ENCODE measurements around the gene CACNA1I.

The CACNA1I gene

GRCh38 chr22:39718921-39719475 is 148.4 kb downstream of the CACNA1I start:
- H3K27ac ChIP-seq (ENCODE audit: poor library complexity, severe bottlenecking): no peak overlapping the region
- no peaks in the 10 kb centered on the region for H3K36me3 ChIP-seq (ENCODE audit: low read depth)
- DNase-seq (ENCODE audit: low spot score): no peak
- ATAC-seq (ENCODE audit: low read depth): no peak
- no peak for TF ChIP-seq CTCF (IDR thresholded peaks at IDR 0.05; ENCODE audit: poor library complexity, severe bottlenecking)
- no peaks in the 10 kb centered on the region for H3K4me1 ChIP-seq (ENCODE audit: insufficient read depth, poor library complexity, severe bottlenecking)
- H3K9me3 ChIP-seq (ENCODE audit: severe bottlenecking): no peaks in the 10 kb centered on the region
- no peak overlapping the region for H3K4me3 ChIP-seq (ENCODE audit: severe bottlenecking)
- H3K27me3 ChIP-seq (ENCODE audit: insufficient read depth, poor library complexity, severe bottlenecking): no peaks in the 10 kb centered on the region

GRCh38 chr22:39719559-39720450 is 149.3 kb downstream of the CACNA1I start:
- H3K4me1 ChIP-seq (ENCODE audit: insufficient read depth, poor library complexity, severe bottlenecking): no peaks in the 10 kb centered on the region
- no peaks in the 10 kb centered on the region for H3K36me3 ChIP-seq (ENCODE audit: low read depth)
- ATAC-seq (ENCODE audit: low read depth): no peak
- DNase-seq (ENCODE audit: low spot score): no peak
- no peak for TF ChIP-seq CTCF (IDR thresholded peaks at IDR 0.05; ENCODE audit: poor library complexity, severe bottlenecking)
- no peaks in the 10 kb centered on the region for H3K9me3 ChIP-seq (ENCODE audit: severe bottlenecking)
- no peak overlapping the region for H3K27ac ChIP-seq (ENCODE audit: poor library complexity, severe bottlenecking)
- H3K27me3 ChIP-seq (ENCODE audit: insufficient read depth, poor library complexity, severe bottlenecking): no peaks in the 10 kb centered on the region
- no peak overlapping the region for H3K4me3 ChIP-seq (ENCODE audit: severe bottlenecking)

GRCh38 chr22:39721206-39722031 is 150.9 kb downstream of the CACNA1I start:
- no peak for TF ChIP-seq CTCF (IDR thresholded peaks at IDR 0.05; ENCODE audit: poor library complexity, severe bottlenecking)

GRCh38 chr22:39722032-39722325 is 151.4 kb downstream of the CACNA1I start:
- no peak for TF ChIP-seq CTCF (IDR thresholded peaks at IDR 0.05; ENCODE audit: poor library complexity, severe bottlenecking)

More at GRCh38 chr22:39721206-39722031, 150.9 kb downstream of the CACNA1I start:
- H3K27ac ChIP-seq (ENCODE audit: poor library complexity, severe bottlenecking): no peak overlapping the region
- H3K36me3 ChIP-seq (ENCODE audit: low read depth): no peaks in the 10 kb centered on the region
- no peaks in the 10 kb centered on the region for H3K27me3 ChIP-seq (ENCODE audit: insufficient read depth, poor library complexity, severe bottlenecking)
- no peak overlapping the region for H3K4me3 ChIP-seq (ENCODE audit: severe bottlenecking)
- H3K9me3 ChIP-seq (ENCODE audit: severe bottlenecking): no peaks in the 10 kb centered on the region
- H3K4me1 ChIP-seq (ENCODE audit: insufficient read depth, poor library complexity, severe bottlenecking): no peaks in the 10 kb centered on the region
- DNase-seq (ENCODE audit: low spot score) (peak; percentile 18), ATAC-seq (ENCODE audit: low read depth) (no peak)

More at GRCh38 chr22:39722032-39722325, 151.4 kb downstream of the CACNA1I start:
- DNase-seq (ENCODE audit: low spot score) (peak; percentile 13), ATAC-seq (ENCODE audit: low read depth) (no peak)
- H3K4me1 ChIP-seq (ENCODE audit: insufficient read depth, poor library complexity, severe bottlenecking): no peaks in the 10 kb centered on the region
- no peak overlapping the region for H3K4me3 ChIP-seq (ENCODE audit: severe bottlenecking)
- H3K36me3 ChIP-seq (ENCODE audit: low read depth): no peaks in the 10 kb centered on the region
- no peaks in the 10 kb centered on the region for H3K9me3 ChIP-seq (ENCODE audit: severe bottlenecking)
- no peaks in the 10 kb centered on the region for H3K27me3 ChIP-seq (ENCODE audit: insufficient read depth, poor library complexity, severe bottlenecking)
- H3K27ac ChIP-seq (ENCODE audit: poor library complexity, severe bottlenecking): no peak overlapping the region

All from RWPE2 (cell line).